Measurements from ENCODE around the gene EIF4E2.

DNA sequence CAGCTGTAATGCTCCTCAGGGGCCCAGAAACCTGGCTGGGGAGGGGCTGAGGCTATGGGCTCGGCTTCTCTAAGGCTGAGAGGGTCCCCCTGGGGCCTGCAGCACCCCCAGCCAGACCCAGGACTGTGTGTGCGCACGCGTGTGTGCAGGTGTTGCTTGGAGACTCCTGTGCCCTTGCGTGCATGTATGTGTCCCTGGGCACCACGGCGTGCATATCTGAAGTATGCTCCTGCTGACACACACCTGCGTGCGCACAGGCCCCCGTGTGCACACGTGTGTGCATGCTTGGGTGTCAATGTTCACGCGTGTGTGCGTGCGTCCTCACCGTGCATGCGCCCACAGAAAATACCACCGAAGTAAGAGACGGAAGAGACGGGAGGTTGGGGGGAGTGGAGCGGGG, 48.0 kb upstream of the EIF4E2 start:
- TF ChIP-seq GATA3 (IDR thresholded peaks at IDR 0.05; ENCODE audit: low read depth, low read length) (no peak), GATA2 (IDR thresholded peaks at IDR 0.05; ENCODE audit: low read depth, low read length) (no peak)
